GM12801 (cell line): Measurements from ENCODE around the gene CNPY3.

Experiments
- TF ChIP-seq, protein P1 (sequence below): IDR thresholded peaks from one replicate; pipeline ENCODE4 v1.5.1; 2011; ENCODE audit warnings: control low read depth; ENCODE audit not compliant: insufficient read length; ENCODE audit errors: extremely low read depth

Gene CNPY3

DNA sequence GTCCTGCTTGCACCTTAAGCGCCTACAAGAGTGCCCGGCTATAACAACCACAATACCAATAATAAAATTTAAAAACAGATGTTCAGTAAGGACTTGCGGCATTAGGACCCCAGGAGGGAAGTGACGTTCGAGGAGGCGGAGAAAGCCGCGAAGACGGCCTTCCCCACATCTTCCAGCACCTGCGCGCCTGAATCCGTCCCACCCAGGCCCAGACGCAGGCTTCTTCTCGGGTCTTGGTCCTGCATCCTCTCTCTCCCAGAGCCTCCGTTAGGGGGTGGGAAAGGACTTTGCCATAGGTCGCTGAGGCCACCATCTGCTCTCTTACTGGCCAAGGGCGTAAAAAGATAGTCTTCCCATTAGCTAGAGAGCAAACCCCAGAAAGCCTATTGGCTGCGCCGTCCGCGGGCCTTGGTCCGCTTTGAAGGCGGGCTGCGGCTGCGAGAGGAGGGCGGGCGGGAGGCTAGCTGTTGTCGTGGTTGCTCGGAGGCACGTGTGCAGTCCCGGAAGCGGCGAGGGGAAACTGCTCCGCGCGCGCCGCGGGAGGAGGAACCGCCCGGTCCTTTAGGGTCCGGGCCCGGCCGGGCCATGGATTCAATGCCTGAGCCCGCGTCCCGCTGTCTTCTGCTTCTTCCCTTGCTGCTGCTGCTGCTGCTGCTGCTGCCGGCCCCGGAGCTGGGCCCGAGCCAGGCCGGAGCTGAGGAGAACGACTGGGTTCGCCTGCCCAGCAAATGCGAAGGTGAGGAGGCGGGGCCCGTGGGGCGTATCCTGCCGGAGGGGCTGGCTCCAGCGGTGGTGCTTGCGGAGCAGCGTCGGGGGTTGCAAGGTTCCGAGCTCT lies at the start of gene CNPY3:
CNPY3 (plus strand) TSS at position 495 of the 835 bp plus-strand sequence; CDS start at position 586, 91 bp downstream.
- TF ChIP-seq, protein P1, sequence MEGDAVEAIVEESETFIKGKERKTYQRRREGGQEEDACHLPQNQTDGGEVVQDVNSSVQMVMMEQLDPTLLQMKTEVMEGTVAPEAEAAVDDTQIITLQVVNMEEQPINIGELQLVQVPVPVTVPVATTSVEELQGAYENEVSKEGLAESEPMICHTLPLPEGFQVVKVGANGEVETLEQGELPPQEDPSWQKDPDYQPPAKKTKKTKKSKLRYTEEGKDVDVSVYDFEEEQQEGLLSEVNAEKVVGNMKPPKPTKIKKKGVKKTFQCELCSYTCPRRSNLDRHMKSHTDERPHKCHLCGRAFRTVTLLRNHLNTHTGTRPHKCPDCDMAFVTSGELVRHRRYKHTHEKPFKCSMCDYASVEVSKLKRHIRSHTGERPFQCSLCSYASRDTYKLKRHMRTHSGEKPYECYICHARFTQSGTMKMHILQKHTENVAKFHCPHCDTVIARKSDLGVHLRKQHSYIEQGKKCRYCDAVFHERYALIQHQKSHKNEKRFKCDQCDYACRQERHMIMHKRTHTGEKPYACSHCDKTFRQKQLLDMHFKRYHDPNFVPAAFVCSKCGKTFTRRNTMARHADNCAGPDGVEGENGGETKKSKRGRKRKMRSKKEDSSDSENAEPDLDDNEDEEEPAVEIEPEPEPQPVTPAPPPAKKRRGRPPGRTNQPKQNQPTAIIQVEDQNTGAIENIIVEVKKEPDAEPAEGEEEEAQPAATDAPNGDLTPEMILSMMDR, result no peak

- TF ChIP-seq, protein P1, result no peak
Measured at GRCh38 chr6:42885702-42886101, 43.6 kb upstream of the CNPY3 start.

GRCh38 chr6:42889815-42890214 lies 39.5 kb upstream of the CNPY3 start:
- TF ChIP-seq, protein P1, result no peak

DNA sequence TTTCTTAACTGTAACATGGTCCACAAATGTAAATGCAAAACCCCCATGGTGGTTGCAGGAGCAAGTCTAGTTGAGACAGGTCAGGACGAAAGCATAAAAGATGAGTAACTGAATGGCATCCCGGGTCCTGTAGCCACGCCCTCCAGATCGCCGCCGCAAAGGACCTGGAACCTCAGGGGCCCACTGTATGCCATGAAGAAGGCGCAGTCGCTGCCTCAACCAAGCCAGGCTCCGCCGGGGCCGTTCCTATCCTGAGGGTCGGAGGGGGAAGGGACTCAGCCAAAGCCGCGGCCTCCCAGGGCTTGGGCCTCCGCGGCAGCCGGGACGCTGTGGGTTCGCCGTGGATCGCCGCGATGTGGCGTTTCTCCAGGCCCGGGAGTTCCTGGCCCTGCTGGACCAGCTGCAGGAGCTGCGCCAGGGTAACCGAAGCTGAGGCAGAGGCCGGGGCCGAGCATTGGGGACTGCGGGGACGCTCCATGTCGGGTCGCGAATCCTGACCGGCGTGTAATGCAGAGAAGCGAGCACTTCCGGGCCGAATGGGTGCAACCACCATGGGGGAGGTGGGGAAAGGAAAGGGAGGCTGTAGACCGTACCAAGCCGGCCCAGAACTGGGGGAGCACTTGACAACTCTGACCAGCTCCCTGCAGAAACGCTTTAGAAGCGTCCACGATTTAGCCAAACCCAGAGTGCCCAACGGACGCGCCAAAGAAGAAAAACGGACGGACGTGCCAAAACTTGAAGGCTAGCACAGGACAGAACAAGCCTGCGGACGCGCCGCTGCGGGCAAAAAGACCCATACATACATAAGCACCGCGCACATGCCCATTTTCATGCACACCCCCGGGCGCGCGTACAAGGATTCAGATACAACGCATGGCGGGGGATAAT lies 38.7 kb upstream of the CNPY3 start:
- TF ChIP-seq, protein P1, result no peak

- TF ChIP-seq, protein P1, result no peak
Measured at GRCh38 chr6:42891199-42891722, 38.0 kb upstream of the CNPY3 start.

- TF ChIP-seq, protein P1, result no peak
Measured at GRCh38 chr6:42896178-42896719, 33.0 kb upstream of the CNPY3 start.

GRCh38 chr6:42898891-42899361 lies 30.4 kb upstream of the CNPY3 start:
- TF ChIP-seq, protein P1, result no peak
